Mucosa of descending colon (tissue), 3 donors: ENCODE measurements around the gene CMTM8. TPM values are rescaled to one million over a fixed set of nuclear protein-coding genes. Genes with fewer than 3 reads are reported as not detected.

ENCODE experiments used
- ATAC-seq: fragments of 200-7000 bp; cut with Tn5 transposase; one replicate; pipeline ENCODE4 v1.9.1; 2020; ENCODE audit warnings: mild to moderate bottlenecking, moderate library complexity
- DNase-seq, 3 donors: peaks; one replicate each; pipeline ENCODE4 v3.0.0-alpha.2; 2020
- H3K36me3 ChIP-seq: fragments of 200-600 bp; one replicate; pipeline ENCODE4 v1.8.0; 2021; ENCODE audit warnings: low read depth, mild to moderate bottlenecking
- H3K4me1 ChIP-seq: fragments of 200-600 bp; one replicate; pipeline ENCODE4 v1.8.0; 2021; ENCODE audit warnings: low read depth, mild to moderate bottlenecking
- H3K4me3 ChIP-seq: fragments of 200-600 bp; one replicate; pipeline ENCODE4 v1.8.0; 2021; ENCODE audit warnings: mild to moderate bottlenecking
- H3K9me3 ChIP-seq: fragments of 200-600 bp; one replicate; pipeline ENCODE4 v1.8.0; 2021; ENCODE audit warnings: mild to moderate bottlenecking
- intact Hi-C, 2 donors: fragments of 100-400 bp; cut with DNase I in 1 of 2; cut with micrococcal nuclease in 1 of 2; formaldehyde crosslinking; loops; one replicate each; pipeline versions ENCODE4 v1.11.0 to v1.11.1; 2022; cut with DNase I, micrococcal nuclease
- total RNA-seq, 3 donors: library from RNA; stranded (reverse); fragmentation: NEBNext Ultra II Directional in 2 of 3; extraction: Animal tissue kit (Norgen Biotek cat#: 25700) in 2 of 3; gene quantifications; one replicate each; pipeline versions ENCODE4 v1.2.1 to v1.2.4, GENCODE V29; 2021 to 2023
- TF ChIP-seq, protein P1 (sequence below): fragments of 200-600 bp; IDR thresholded peaks from one replicate; pipeline ENCODE4 v1.8.0; 2022; ENCODE audit warnings: antibody characterized with exemption, mild to moderate bottlenecking
- donor health status: DM: no; HTN: no; CAD: no; lungs with moderate emphysema.
- donor health status: DM: no; HTN: no; CAD: no.
- donor health status: DM: no; HTN: yes; CAD: no.

Gene CMTM8
- total RNA-seq, 3 donors from 2014 or later = 3.5 to 10.5 (median 8.4) TPM

DNA sequence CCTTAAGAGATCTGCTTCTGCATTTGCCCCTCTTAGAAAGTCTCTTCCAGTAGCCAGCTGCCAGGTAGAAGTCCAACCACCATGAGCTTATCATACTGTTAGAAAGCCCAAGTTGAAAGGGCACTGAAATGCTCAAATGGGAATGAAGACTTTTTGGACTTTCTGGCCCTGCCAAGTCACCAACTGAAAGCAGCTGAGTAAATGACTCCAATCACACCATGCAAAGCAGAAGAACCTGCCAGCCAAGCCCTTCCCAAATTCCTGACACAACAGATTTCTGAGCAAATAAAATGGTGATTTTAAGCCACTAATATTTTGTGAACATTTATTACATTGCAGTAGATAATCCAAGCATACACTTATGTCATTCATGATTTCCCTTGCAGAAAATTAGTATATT lies 2.1 kb upstream of the CMTM8 start:
- TF ChIP-seq, protein P1, sequence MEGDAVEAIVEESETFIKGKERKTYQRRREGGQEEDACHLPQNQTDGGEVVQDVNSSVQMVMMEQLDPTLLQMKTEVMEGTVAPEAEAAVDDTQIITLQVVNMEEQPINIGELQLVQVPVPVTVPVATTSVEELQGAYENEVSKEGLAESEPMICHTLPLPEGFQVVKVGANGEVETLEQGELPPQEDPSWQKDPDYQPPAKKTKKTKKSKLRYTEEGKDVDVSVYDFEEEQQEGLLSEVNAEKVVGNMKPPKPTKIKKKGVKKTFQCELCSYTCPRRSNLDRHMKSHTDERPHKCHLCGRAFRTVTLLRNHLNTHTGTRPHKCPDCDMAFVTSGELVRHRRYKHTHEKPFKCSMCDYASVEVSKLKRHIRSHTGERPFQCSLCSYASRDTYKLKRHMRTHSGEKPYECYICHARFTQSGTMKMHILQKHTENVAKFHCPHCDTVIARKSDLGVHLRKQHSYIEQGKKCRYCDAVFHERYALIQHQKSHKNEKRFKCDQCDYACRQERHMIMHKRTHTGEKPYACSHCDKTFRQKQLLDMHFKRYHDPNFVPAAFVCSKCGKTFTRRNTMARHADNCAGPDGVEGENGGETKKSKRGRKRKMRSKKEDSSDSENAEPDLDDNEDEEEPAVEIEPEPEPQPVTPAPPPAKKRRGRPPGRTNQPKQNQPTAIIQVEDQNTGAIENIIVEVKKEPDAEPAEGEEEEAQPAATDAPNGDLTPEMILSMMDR = no peak
- ATAC-seq = no peak
- intact Hi-C loops = no loop called here

DNA sequence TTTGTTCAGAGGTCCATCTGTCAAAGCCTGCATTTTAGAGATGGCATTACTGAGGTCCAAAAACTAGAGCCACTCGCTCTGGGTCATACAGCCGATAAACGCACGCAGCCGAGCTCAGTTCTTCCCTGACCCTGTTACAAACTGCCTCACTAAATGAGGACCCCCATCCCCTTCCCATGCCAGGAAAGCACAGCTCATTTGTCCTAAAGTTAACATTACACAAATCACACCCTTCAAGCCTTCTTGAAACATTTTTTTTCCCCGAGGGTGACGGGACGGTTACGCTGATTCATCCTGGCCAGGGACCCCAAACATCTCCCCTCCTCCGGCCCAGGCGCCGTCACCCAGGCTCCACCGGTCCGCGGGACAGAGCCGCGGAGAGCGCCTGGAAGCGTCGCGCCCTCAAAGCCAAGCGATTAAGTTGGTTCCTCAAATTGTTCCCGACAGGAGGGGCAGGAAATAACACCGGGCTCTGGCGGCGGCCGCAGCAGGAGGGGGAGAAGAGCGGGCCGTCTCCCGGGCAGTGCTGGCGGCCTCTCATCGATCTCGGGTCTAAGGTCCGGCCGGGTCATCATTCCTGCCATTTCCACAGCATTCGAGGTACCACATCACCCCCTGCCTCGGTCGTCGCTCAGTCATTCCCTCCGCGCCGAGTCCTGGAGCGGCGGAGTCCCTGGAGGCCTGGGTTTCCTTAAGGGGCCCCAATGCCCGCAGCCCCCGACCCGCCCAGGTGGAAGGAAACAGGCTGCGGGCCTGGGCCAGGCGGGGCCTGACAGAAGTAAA lies 619 bp upstream of the CMTM8 start:
- H3K36me3 ChIP-seq = no peaks in the 10 kb centered on the region
- intact Hi-C loops = no loop called here
- no peaks in the 10 kb centered on the region for H3K4me1 ChIP-seq
- peak; percentile 60 to 76 (median 73) for DNase-seq
- TF ChIP-seq, protein P1 = no peak
- peak; percentile 71 for ATAC-seq
- H3K9me3 ChIP-seq = no peaks in the 10 kb centered on the region
- peak overlapping the region; percentile 60 for H3K4me3 ChIP-seq

More for the DNA sequence above, 2.1 kb upstream of the CMTM8 start:
- Histone ChIP-seq H3K4me1 (no peaks in the 10 kb centered on the region), H3K4me3 (no peak overlapping the region), H3K36me3 (no peaks in the 10 kb centered on the region), H3K9me3 (no peaks in the 10 kb centered on the region)
- DNase-seq = no peak

DNA sequence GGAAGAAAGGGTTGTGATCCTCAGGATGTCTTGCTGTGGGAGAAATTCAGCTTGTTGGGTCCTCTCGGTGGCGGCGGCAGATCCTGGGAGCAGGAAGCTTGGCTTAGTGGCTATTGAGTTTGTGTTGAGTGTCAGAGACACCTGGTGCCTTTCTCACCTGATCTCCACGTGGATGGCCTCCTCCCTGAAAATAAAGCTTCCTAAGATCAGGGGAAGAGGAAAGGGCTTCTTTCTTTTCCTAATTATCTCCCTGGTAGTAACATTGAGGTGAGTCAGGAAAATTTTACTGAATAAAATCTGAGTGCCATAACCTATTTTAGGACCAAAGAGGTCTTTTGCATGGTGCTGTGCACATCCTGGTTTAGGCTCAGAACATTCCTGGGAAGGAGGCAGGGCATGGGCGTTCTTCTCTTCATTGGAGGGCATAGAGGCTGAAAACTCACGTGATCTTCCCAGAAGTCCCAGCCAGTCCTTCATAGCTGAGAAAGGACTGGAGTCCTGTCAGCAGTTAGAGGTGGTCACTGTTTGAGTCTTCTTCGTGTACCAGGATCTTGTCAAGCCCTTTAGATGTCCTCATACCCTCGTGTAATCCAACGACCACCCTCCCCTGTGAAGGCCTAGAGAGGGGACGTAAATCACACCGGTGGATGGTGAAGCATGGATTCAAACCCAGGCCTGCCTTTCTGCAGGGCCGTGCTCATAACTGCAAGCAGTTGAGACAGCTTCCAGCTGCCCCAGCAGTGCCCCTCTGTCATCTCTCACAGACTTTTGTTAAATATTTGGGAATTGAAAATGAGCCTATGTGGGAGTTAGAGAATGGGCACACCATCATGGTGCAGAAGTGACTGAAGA lies 1.1 kb downstream of the CMTM8 start:
- H3K9me3 ChIP-seq = no peaks in the 10 kb centered on the region
- ATAC-seq = peak; percentile 60
- TF ChIP-seq, protein P1 = no peak
- H3K36me3 ChIP-seq = no peaks in the 10 kb centered on the region
- no peaks in the 10 kb centered on the region for H3K4me1 ChIP-seq
- H3K4me3 ChIP-seq = peak overlapping the region; percentile 60
- DNase-seq = peak in 1 of 3 donors; percentile 50
- intact Hi-C loops = no loop called here

DNA sequence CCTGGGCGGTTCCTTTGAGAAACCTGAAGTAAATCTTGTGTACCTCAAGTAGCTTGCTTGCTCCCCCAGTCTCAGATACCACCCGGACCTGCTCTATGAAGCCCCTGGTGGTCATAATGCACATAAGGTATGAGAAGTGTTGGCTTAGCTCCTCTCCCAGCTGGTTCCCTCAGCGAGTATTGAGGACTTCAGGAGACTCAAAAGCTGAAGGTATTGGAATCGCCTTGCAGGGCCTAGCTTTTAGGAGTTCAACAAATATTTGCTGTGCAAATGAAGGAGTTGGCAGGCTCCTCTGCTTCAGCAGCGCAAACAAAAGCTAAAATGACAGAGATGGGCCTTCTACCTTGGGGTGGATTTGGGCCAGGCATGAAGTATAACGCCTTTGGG lies 1.7 kb downstream of the CMTM8 start:
- Histone ChIP-seq H3K36me3 (no peaks in the 10 kb centered on the region), H3K9me3 (no peaks in the 10 kb centered on the region), H3K4me1 (no peaks in the 10 kb centered on the region), H3K4me3 (no peak overlapping the region)
- intact Hi-C loops = no loop called here
- ATAC-seq (peak; percentile 4), DNase-seq (peak in 1 of 3 donors; percentile 37)
- TF ChIP-seq, protein P1 = no peak

DNA sequence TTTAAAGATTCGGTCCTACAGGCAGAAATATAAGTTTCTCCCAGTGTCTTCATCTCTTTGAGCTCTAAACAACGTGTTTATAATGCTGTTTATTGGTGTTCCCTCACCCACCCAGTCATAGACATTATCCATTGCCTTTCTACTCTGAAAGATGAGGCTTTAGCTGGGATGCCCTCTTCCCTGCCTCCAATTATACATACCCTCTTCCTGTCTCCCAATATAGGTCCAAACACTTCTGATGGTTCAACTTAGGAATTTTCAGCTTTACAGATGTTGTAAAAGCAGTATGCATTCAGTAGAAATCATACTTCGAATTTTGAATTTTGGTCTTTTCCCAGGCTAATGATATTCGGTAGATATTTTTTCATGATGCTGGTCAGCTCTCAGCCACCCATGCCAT lies 2.6 kb downstream of the CMTM8 start:
- ATAC-seq = no peak
- DNase-seq = no peak
- intact Hi-C loops = no loop called here
- TF ChIP-seq, protein P1 = no peak
- Histone ChIP-seq H3K4me1 (peaks cover 2% of the 10 kb centered on the region), H3K9me3 (no peaks in the 10 kb centered on the region), H3K4me3 (no peak overlapping the region), H3K36me3 (no peaks in the 10 kb centered on the region)
